GM23338 (cell line): ENCODE results near the gene BCL7C. TPM values are rescaled to one million over a fixed set of nuclear protein-coding genes. Genes with fewer than 3 reads are reported as not detected.

ENCODE experiments used
- ATAC-seq: fragments of 200-7000 bp; cut with Tn5 transposase; 3 replicates; pipeline ENCODE4 v1.9.1; 2020
- DNase-seq: peaks from one replicate; pipeline ENCODE4 v3.0.0-alpha.2; 2015; ENCODE audit warnings: low spot score
- H2AFZ ChIP-seq: fragments of 200-600 bp; sonication (generic); 2 replicates; pipeline ENCODE4 v1.8.0; 2016; ENCODE audit warnings: antibody characterized with exemption, mild to moderate bottlenecking, moderate library complexity
- H3F3A ChIP-seq: fragments of 200-600 bp; sonication (generic); replicated peaks from 2 replicates; pipeline ENCODE4 v1.8.0; 2017; ENCODE audit warnings: antibody characterized with exemption, mixed run types, low read depth
- H3K27ac ChIP-seq: fragments of 200-600 bp; sonication (generic); 2 replicates; pipeline ENCODE4 v1.6.1; 2016; ENCODE audit warnings: low read depth
- H3K27me3 ChIP-seq: fragments of 200-600 bp; sonication (generic); 2 replicates; pipeline ENCODE4 v1.8.0; 2016; ENCODE audit warnings: mild to moderate bottlenecking, mixed run types, moderate library complexity; ENCODE audit not compliant: insufficient read depth
- H3K36me3 ChIP-seq: fragments of 200-600 bp; sonication (generic); 2 replicates; pipeline ENCODE4 v1.8.0; 2016; ENCODE audit warnings: mild to moderate bottlenecking; ENCODE audit not compliant: insufficient read depth
- H3K4me1 ChIP-seq: fragments of 200-600 bp; sonication (generic); 2 replicates; pipeline ENCODE4 v1.8.0; 2016; ENCODE audit warnings: mild to moderate bottlenecking, moderate library complexity; ENCODE audit not compliant: insufficient read depth
- H3K4me2 ChIP-seq: fragments of 200-600 bp; sonication (generic); 2 replicates; pipeline ENCODE4 v1.7.1; 2017; ENCODE audit warnings: mixed run types
- H3K4me3 ChIP-seq: fragments of 200-600 bp; sonication (generic); 2 replicates; pipeline ENCODE4 v1.6.1; 2016; ENCODE audit warnings: mixed run types
- H3K79me2 ChIP-seq: fragments of 200-600 bp; sonication (generic); replicated peaks from 2 replicates; pipeline ENCODE4 v1.8.0; 2017; ENCODE audit warnings: mild to moderate bottlenecking; ENCODE audit not compliant: insufficient read depth
- H3K9me2 ChIP-seq: fragments of 200-600 bp; sonication (generic); 2 replicates; pipeline ENCODE4 v1.8.0; 2017; ENCODE audit not compliant: insufficient read depth
- H4K20me1 ChIP-seq: fragments of 200-600 bp; sonication (generic); replicated peaks from 2 replicates; pipeline ENCODE4 v1.8.0; 2017; ENCODE audit warnings: mild to moderate bottlenecking; ENCODE audit not compliant: insufficient read depth
- H3K27ac Mint-ChIP-seq: 2 replicates; pipeline ENCODE4 v1.8.0; 2020; ENCODE audit warnings: inconsistent platforms, mild to moderate bottlenecking, moderate library complexity, mixed read lengths
- H3K27me3 Mint-ChIP-seq: 3 replicates; pipeline ENCODE4 v1.8.0; 2022; ENCODE audit warnings: low read depth, mild to moderate bottlenecking, moderate library complexity, mixed read lengths, inconsistent platforms; ENCODE audit not compliant: insufficient read depth, poor library complexity
- H3K36me3 Mint-ChIP-seq: 3 replicates; pipeline ENCODE4 v1.8.0; 2021; ENCODE audit warnings: low read depth, mild to moderate bottlenecking, inconsistent platforms, moderate library complexity, mixed read lengths
- H3K4me1 Mint-ChIP-seq: 3 replicates; pipeline ENCODE4 v1.8.0; 2020; ENCODE audit warnings: mild to moderate bottlenecking, inconsistent platforms, mixed read lengths
- H3K4me3 Mint-ChIP-seq: 3 replicates; pipeline ENCODE4 v1.8.0; 2021; ENCODE audit warnings: moderate library complexity, mild to moderate bottlenecking, inconsistent platforms, mixed read lengths
- H3K9me3 Mint-ChIP-seq: 3 replicates; pipeline ENCODE4 v1.8.0; 2020; ENCODE audit warnings: moderate library complexity, mild to moderate bottlenecking, inconsistent platforms, mixed read lengths
- CREB1 ChIP-seq: fragments of 250-450 bp; sonication (Bioruptor Pico); IDR thresholded peaks from 2 replicates; pipeline ENCODE4 v1.5.0; 2020; ENCODE audit warnings: low read depth, mild to moderate bottlenecking, moderate library complexity
- EZH2 ChIP-seq: fragments of 200-600 bp; sonication (generic); IDR thresholded peaks from one replicate; pipeline ENCODE4 v1.8.0; 2017; ENCODE audit warnings: antibody characterized with exemption, mild to moderate bottlenecking, low read depth; ENCODE audit not compliant: unreplicated experiment
- POLR2AphosphoS5 ChIP-seq: IDR thresholded peaks from 2 replicates; pipeline ENCODE4 v1.6.1; 2016; ENCODE audit warnings: antibody characterized with exemption, low read depth
- STAT1 ChIP-seq: IDR thresholded peaks from one replicate; pipeline ENCODE4 v1.6.1; 2016; ENCODE audit warnings: antibody characterized with exemption; ENCODE audit not compliant: unreplicated experiment
- ZNF114 ChIP-seq: fragments of 250-450 bp; sonication (Bioruptor Pico); IDR thresholded peaks from 2 replicates; pipeline ENCODE4 v1.5.0; 2020; ENCODE audit warnings: mild to moderate bottlenecking, moderate library complexity
- ZNF331 ChIP-seq: fragments of 250-450 bp; sonication (Bioruptor Pico); IDR thresholded peaks from 2 replicates; pipeline ENCODE4 v1.5.0; 2020; ENCODE audit warnings: low read depth, mild to moderate bottlenecking, moderate library complexity
- ZNF462 ChIP-seq: fragments of 250-450 bp; sonication (Bioruptor Pico); IDR thresholded peaks from 2 replicates; pipeline ENCODE4 v1.5.0; 2020; ENCODE audit warnings: mild to moderate bottlenecking, moderate library complexity
- polyA plus RNA-seq: library from polyadenylated mRNA; unstranded; fragments of >200 nt; fragmentation: Nextera tagmentation; extraction: Ambion mirVana; gene quantifications from 2 replicates; pipeline ENCODE4 v1.2.1, GENCODE V29; 2016
- total RNA-seq: library from RNA; depleted of rRNA; stranded (reverse); fragments of >200 nt; shearing (Covaris generic); gene quantifications from 2 replicates; pipeline ENCODE4 v1.2.3, GENCODE V29; 2014
- TF ChIP-seq, protein P1 (sequence below): IDR thresholded peaks from 2 replicates; pipeline ENCODE4 v1.6.1; 2016; ENCODE audit warnings: antibody characterized with exemption
- TF ChIP-seq, protein P2 (sequence below): IDR thresholded peaks from one replicate; pipeline ENCODE4 v1.6.1; 2018; ENCODE audit warnings: antibody characterized with exemption; ENCODE audit not compliant: unreplicated experiment

BCL7C gene
- total and polyA plus RNA-seq, 2 experiments from 2014 or later: 17.5 to 22.1 TPM

- H3K36me3 Mint-ChIP-seq: no peaks in the 10 kb centered on the region
- no peak overlapping the region for H3K27ac ChIP-seq
- no peak overlapping the region for H3K4me2 ChIP-seq
- H3K4me3 Mint-ChIP-seq: no peak overlapping the region
- H3K27me3 ChIP-seq: peaks cover 18% of the 10 kb centered on the region
- H3K79me2 ChIP-seq: no peaks in the 10 kb centered on the region
- H3K9me2 ChIP-seq: peaks cover 7% of the 10 kb centered on the region; the same call in 1 of the 2 replicates
- TF ChIP-seq, protein P1, sequence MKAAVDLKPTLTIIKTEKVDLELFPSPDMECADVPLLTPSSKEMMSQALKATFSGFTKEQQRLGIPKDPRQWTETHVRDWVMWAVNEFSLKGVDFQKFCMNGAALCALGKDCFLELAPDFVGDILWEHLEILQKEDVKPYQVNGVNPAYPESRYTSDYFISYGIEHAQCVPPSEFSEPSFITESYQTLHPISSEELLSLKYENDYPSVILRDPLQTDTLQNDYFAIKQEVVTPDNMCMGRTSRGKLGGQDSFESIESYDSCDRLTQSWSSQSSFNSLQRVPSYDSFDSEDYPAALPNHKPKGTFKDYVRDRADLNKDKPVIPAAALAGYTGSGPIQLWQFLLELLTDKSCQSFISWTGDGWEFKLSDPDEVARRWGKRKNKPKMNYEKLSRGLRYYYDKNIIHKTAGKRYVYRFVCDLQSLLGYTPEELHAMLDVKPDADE: no peak
- TF ChIP-seq POLR2AphosphoS5: no peak
- no peak for TF ChIP-seq ZNF462 (CRISPR knock-in tag)
- TF ChIP-seq EZH2: no peak
- TF ChIP-seq STAT1: no peak
- no peak for TF ChIP-seq ZNF331 (CRISPR knock-in tag)
- no peak for TF ChIP-seq ZNF114
- TF ChIP-seq, protein P2, sequence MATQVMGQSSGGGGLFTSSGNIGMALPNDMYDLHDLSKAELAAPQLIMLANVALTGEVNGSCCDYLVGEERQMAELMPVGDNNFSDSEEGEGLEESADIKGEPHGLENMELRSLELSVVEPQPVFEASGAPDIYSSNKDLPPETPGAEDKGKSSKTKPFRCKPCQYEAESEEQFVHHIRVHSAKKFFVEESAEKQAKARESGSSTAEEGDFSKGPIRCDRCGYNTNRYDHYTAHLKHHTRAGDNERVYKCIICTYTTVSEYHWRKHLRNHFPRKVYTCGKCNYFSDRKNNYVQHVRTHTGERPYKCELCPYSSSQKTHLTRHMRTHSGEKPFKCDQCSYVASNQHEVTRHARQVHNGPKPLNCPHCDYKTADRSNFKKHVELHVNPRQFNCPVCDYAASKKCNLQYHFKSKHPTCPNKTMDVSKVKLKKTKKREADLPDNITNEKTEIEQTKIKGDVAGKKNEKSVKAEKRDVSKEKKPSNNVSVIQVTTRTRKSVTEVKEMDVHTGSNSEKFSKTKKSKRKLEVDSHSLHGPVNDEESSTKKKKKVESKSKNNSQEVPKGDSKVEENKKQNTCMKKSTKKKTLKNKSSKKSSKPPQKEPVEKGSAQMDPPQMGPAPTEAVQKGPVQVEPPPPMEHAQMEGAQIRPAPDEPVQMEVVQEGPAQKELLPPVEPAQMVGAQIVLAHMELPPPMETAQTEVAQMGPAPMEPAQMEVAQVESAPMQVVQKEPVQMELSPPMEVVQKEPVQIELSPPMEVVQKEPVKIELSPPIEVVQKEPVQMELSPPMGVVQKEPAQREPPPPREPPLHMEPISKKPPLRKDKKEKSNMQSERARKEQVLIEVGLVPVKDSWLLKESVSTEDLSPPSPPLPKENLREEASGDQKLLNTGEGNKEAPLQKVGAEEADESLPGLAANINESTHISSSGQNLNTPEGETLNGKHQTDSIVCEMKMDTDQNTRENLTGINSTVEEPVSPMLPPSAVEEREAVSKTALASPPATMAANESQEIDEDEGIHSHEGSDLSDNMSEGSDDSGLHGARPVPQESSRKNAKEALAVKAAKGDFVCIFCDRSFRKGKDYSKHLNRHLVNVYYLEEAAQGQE: no peak
- TF ChIP-seq CREB1: no peak
- H3F3A ChIP-seq: peaks cover 9% of the 10 kb centered on the region; the same call in 1 of the 2 replicates
- H4K20me1 ChIP-seq: no peaks in the 10 kb centered on the region
- peaks cover 9% of the 10 kb centered on the region for H3K4me1 Mint-ChIP-seq
- H3K36me3 ChIP-seq: no peaks in the 10 kb centered on the region
- peaks cover 6% of the 10 kb centered on the region for H3K4me1 ChIP-seq
- no peak overlapping the region for H3K27ac Mint-ChIP-seq
- ATAC-seq: no peak
- H3K9me3 Mint-ChIP-seq: no peaks in the 10 kb centered on the region; the same call in 2 of the 3 replicates
- 0 out of 2 replicates have a peak overlapping the region, but pooled peaks have one; percentile 14 for H2AFZ ChIP-seq
- DNase-seq: no peak
- H3K4me3 ChIP-seq: no peak overlapping the region
- H3K27me3 Mint-ChIP-seq: peaks cover 10% of the 10 kb centered on the region
Observed at GRCh38 chr16:30904114-30904780, 10.4 kb upstream of the BCL7C start.
